Lower lobe of right lung (tissue), 2 donors: ENCODE results near the gene POU6F2. TPM values are rescaled to one million over a fixed set of nuclear protein-coding genes. Genes with fewer than 3 reads are reported as not detected.

Experiments
- ATAC-seq, 2 donors: fragments of 200-7000 bp; cut with Tn5 transposase; one replicate each; pipeline ENCODE4 v1.9.1; 2020 to 2022; ENCODE audit warnings: mild to moderate bottlenecking in 2 of 2, moderate library complexity in 2 of 2
- DNase-seq: peaks from one replicate; pipeline ENCODE4 v3.0.0-alpha.2; 2020
- H3K27ac ChIP-seq: fragments of 200-600 bp; one replicate; pipeline ENCODE4 v1.8.0; 2022
- H3K27me3 ChIP-seq: fragments of 200-600 bp; one replicate; pipeline ENCODE4 v1.8.0; 2022; ENCODE audit warnings: low read depth
- H3K36me3 ChIP-seq: fragments of 200-600 bp; one replicate; pipeline ENCODE4 v1.8.0; 2022; ENCODE audit warnings: mild to moderate bottlenecking
- H3K4me1 ChIP-seq: fragments of 200-600 bp; one replicate; pipeline ENCODE4 v1.8.0; 2022
- H3K4me3 ChIP-seq: fragments of 200-600 bp; one replicate; pipeline ENCODE4 v1.8.0; 2022; ENCODE audit warnings: mild to moderate bottlenecking
- H3K9me3 ChIP-seq: fragments of 200-600 bp; one replicate; pipeline ENCODE4 v1.8.0; 2022
- intact Hi-C: fragments of 100-400 bp; cut with DNase I; formaldehyde crosslinking; loops from one replicate; pipeline ENCODE4 v1.11.0; 2022
- total RNA-seq: library from RNA; stranded (reverse); fragmentation: NEBNext Ultra II Directional; extraction: Animal tissue kit (Norgen Biotek cat#: 25700); gene quantifications from one replicate; pipeline ENCODE4 v1.2.1, GENCODE V29; 2021
- TF ChIP-seq, protein P1 (sequence below): fragments of 200-600 bp; IDR thresholded peaks from one replicate; pipeline ENCODE4 v1.8.0; 2022; ENCODE audit warnings: antibody characterized with exemption, mild to moderate bottlenecking
- donor health status: DM: no; HTN: yes; CAD: no; lungs with severe emphysema.

Gene POU6F2
- total RNA-seq, 1 donor from 2014 or later, result not detected

DNA sequence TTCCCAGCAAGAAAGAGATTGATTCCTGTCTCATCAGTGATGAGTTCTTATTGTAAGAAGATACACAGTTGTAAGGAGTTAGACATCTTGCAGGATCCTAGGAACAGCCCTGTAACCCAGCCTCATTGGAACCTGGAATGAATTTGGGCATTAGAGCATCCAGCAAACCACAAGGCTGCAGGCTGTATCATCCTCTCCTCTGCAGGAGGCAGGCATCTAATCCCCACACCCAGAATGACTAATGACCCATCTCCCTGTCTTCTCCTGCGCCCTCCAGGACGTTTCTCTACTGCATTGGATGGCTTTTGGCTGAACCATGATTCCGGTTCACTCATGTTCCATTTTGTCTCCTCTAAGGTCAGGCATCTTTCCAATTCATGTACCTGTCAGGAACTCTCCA lies 233.9 kb downstream of the POU6F2 start:
- DNase-seq, result no peak
- no peaks in the 10 kb centered on the region for H3K36me3 ChIP-seq
- intact Hi-C loops, result no loop called here
- ATAC-seq, result no peak
- no peaks in the 10 kb centered on the region for H3K4me1 ChIP-seq
- TF ChIP-seq, protein P1, sequence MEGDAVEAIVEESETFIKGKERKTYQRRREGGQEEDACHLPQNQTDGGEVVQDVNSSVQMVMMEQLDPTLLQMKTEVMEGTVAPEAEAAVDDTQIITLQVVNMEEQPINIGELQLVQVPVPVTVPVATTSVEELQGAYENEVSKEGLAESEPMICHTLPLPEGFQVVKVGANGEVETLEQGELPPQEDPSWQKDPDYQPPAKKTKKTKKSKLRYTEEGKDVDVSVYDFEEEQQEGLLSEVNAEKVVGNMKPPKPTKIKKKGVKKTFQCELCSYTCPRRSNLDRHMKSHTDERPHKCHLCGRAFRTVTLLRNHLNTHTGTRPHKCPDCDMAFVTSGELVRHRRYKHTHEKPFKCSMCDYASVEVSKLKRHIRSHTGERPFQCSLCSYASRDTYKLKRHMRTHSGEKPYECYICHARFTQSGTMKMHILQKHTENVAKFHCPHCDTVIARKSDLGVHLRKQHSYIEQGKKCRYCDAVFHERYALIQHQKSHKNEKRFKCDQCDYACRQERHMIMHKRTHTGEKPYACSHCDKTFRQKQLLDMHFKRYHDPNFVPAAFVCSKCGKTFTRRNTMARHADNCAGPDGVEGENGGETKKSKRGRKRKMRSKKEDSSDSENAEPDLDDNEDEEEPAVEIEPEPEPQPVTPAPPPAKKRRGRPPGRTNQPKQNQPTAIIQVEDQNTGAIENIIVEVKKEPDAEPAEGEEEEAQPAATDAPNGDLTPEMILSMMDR, result no peak
- no peaks in the 10 kb centered on the region for H3K27me3 ChIP-seq
- no peaks in the 10 kb centered on the region for H3K9me3 ChIP-seq
- no peak overlapping the region for H3K27ac ChIP-seq
- no peak overlapping the region for H3K4me3 ChIP-seq

DNA sequence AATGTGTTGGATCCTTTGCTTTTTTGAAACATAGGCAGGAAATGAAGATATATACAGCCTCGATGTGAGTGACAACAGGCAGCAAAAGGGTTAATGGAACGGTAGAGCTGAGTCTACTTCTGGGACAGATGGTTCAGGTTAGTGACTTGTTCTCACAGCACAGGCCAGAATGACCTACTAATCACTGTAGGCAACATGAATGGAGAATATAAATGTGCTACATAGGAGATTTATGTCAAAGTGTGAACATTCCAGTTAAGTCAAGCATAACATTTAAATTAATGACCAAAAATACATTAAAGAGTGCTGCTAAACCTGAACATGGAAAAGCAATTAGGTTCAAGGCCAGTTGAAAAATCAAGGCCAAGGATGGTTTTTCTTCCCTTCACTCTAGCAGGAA lies 235.2 kb downstream of the POU6F2 start:
- TF ChIP-seq, protein P1, result no peak
- Histone ChIP-seq H3K4me1 (no peaks in the 10 kb centered on the region), H3K9me3 (no peaks in the 10 kb centered on the region), H3K27me3 (no peaks in the 10 kb centered on the region), H3K36me3 (no peaks in the 10 kb centered on the region), H3K4me3 (no peak overlapping the region), H3K27ac (no peak overlapping the region)
- DNase-seq (no peak), ATAC-seq (no peak)
- intact Hi-C loops, result no loop called here

- H3K27me3 ChIP-seq, result no peaks in the 10 kb centered on the region
- no peak overlapping the region for H3K4me3 ChIP-seq
- TF ChIP-seq, protein P1, result no peak
- intact Hi-C loops, result no loop called here
- H3K4me1 ChIP-seq, result no peaks in the 10 kb centered on the region
- ATAC-seq (no peak), DNase-seq (no peak)
- no peaks in the 10 kb centered on the region for H3K36me3 ChIP-seq
- H3K9me3 ChIP-seq, result no peaks in the 10 kb centered on the region
- no peak overlapping the region for H3K27ac ChIP-seq
These were observed 240.1 kb downstream of the POU6F2 start for GRCh38 chr7:39217783-39218182.

DNA sequence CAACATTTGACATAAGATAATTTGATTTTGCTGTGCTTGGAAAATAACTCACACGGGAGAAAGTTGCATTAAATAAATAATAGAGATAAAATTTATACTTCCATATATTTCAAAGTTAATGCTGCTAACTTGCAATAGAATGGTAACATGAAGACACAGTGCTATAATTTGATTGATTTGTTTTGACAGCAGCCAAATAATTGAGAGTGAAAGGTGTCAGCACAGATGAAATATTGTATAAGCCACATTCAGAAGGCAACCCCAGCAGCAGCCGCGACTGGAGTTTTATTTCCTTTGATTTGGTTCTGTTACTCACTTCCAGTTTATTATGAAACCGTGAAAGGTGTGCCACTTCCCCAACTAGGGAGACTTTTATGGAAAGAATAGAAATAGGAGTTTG lies 242.2 kb downstream of the POU6F2 start:
- intact Hi-C loops, result no loop called here
- H3K4me1 ChIP-seq, result no peaks in the 10 kb centered on the region
- TF ChIP-seq, protein P1, result no peak
- ATAC-seq, result no peak
- H3K9me3 ChIP-seq, result no peaks in the 10 kb centered on the region
- H3K36me3 ChIP-seq, result no peaks in the 10 kb centered on the region
- no peak for DNase-seq
- no peak overlapping the region for H3K27ac ChIP-seq
- no peaks in the 10 kb centered on the region for H3K27me3 ChIP-seq
- H3K4me3 ChIP-seq, result no peak overlapping the region

DNA sequence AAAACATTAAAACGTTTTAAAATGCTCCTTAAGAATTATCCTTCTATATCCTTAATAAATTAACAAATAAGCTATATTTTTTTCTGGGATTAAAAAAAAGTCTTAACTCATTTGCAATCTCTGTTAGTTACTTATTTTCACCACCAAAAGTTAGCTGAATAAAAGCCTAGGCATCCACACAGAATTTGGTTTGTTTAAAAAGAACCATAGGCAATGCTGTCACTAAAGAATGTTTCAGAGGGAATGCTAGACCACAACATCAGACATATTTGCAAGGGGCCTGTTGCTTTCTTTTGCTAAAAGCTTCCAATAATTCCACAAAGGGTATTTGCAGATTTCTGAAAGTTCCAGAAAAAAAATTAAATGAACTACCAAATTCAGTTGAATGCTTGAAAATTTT lies 244.2 kb downstream of the POU6F2 start:
- H3K27ac ChIP-seq, result no peak overlapping the region
- H3K36me3 ChIP-seq, result no peaks in the 10 kb centered on the region
- no peaks in the 10 kb centered on the region for H3K4me1 ChIP-seq
- TF ChIP-seq, protein P1, result no peak
- no peak overlapping the region for H3K4me3 ChIP-seq
- H3K27me3 ChIP-seq, result no peaks in the 10 kb centered on the region
- intact Hi-C loops, result no loop called here
- no peaks in the 10 kb centered on the region for H3K9me3 ChIP-seq
- no peak for ATAC-seq
- no peak for DNase-seq

GRCh38 chr7:39228946-39229345 lies 251.2 kb downstream of the POU6F2 start:
- TF ChIP-seq, protein P1, result no peak
- Histone ChIP-seq H3K9me3 (no peaks in the 10 kb centered on the region), H3K4me1 (no peaks in the 10 kb centered on the region), H3K36me3 (no peaks in the 10 kb centered on the region), H3K27me3 (no peaks in the 10 kb centered on the region), H3K27ac (no peak overlapping the region), H3K4me3 (no peak overlapping the region)
- DNase-seq (no peak), ATAC-seq (no peak)
- intact Hi-C loops, result no loop called here
